WTC11 (cell line): ENCODE results near the gene SCNN1A. TPM values are rescaled to one million over a fixed set of nuclear protein-coding genes. Genes with fewer than 3 reads are reported as not detected.

Experiments used
- ATAC-seq: fragments of 200-7000 bp; cut with Tn5 transposase; 2 replicates; pipeline ENCODE4 v1.10.0; 2021; ENCODE audit warnings: mild to moderate bottlenecking, moderate library complexity
- CTCF ChIA-PET: fragments of 300-600 bp; sonication (Branson Sonifier 250); formaldehyde crosslinking; loops from one replicate; lab custom pipeline; 2021; ENCODE audit warnings: antibody characterized with exemption; lab: Charles Lee
- POLR2A ChIA-PET: fragments of 350-600 bp; sonication (Branson Sonifier 250); formaldehyde crosslinking; loops from one replicate; lab custom pipeline; 2021; ENCODE audit warnings: antibody characterized with exemption; lab: Charles Lee
- DNase-seq: peaks from one replicate; pipeline ENCODE4 v3.0.0; 2021; ENCODE audit warnings: low spot score
- H3K27ac Mint-ChIP-seq: 2 replicates; pipeline ENCODE4 v1.8.0; 2021; ENCODE audit warnings: mixed read lengths
- H3K27me3 Mint-ChIP-seq: 2 replicates; pipeline ENCODE4 v1.8.0; 2021; ENCODE audit warnings: low read depth, mild to moderate bottlenecking, moderate library complexity, mixed read lengths
- H3K36me3 Mint-ChIP-seq: 2 replicates; pipeline ENCODE4 v1.8.0; 2021; ENCODE audit warnings: mixed read lengths
- H3K4me1 Mint-ChIP-seq: 2 replicates; pipeline ENCODE4 v1.8.0; 2022; ENCODE audit warnings: mixed read lengths
- H3K4me3 Mint-ChIP-seq: 2 replicates; pipeline ENCODE4 v1.8.0; 2021; ENCODE audit warnings: mild to moderate bottlenecking, moderate library complexity, mixed read lengths
- H3K9me3 Mint-ChIP-seq: 2 replicates; pipeline ENCODE4 v1.8.0; 2021; ENCODE audit warnings: mixed read lengths
- CDX4 ChIP-seq: fragments of 250-450 bp; sonication (Bioruptor Pico); IDR thresholded peaks from 2 replicates; pipeline ENCODE4 v1.9.0; 2021; ENCODE audit warnings: moderate library complexity, mild to moderate bottlenecking, inconsistent platforms, borderline replicate concordance
- CREB1 ChIP-seq: sonication (generic); formaldehyde crosslinking; IDR thresholded peaks from 2 replicates; pipeline ENCODE4 v1.8.0; 2023; ENCODE audit warnings: mild to moderate bottlenecking, missing genetic modification reagents
- CREM ChIP-seq: sonication (generic); formaldehyde crosslinking; IDR thresholded peaks from 2 replicates; pipeline ENCODE4 v1.8.1; 2022; ENCODE audit warnings: mild to moderate bottlenecking, missing genetic modification reagents, moderate library complexity
- E2F4 ChIP-seq: sonication (generic); formaldehyde crosslinking; IDR thresholded peaks from 2 replicates; pipeline ENCODE4 v1.8.1; 2022; ENCODE audit warnings: low read depth, mild to moderate bottlenecking, moderate library complexity, missing genetic modification reagents, borderline replicate concordance
- ESRRA ChIP-seq: sonication (generic); formaldehyde crosslinking; IDR thresholded peaks from 2 replicates; pipeline ENCODE4 v1.8.1; 2022; ENCODE audit warnings: mild to moderate bottlenecking, missing genetic modification reagents, borderline replicate concordance
- ETV6 ChIP-seq: sonication (generic); formaldehyde crosslinking; IDR thresholded peaks from 2 replicates; pipeline ENCODE4 v1.8.1; 2022; ENCODE audit warnings: mild to moderate bottlenecking, missing genetic modification reagents
- HMGXB4 ChIP-seq: sonication (generic); formaldehyde crosslinking; IDR thresholded peaks from 2 replicates; pipeline ENCODE4 v1.8.1; 2023; ENCODE audit warnings: mild to moderate bottlenecking, moderate library complexity, missing genetic modification reagents
- MAX ChIP-seq: sonication (generic); formaldehyde crosslinking; IDR thresholded peaks from 2 replicates; pipeline ENCODE4 v1.8.0; 2022; ENCODE audit warnings: mild to moderate bottlenecking, missing genetic modification reagents
- NR3C1 ChIP-seq: sonication (generic); formaldehyde crosslinking; conservative IDR thresholded peaks from 2 replicates; pipeline ENCODE4 v1.8.1; 2023; ENCODE audit warnings: low read depth, mild to moderate bottlenecking, missing genetic modification reagents
- PRDM15 ChIP-seq: sonication (generic); formaldehyde crosslinking; IDR thresholded peaks from 2 replicates; pipeline ENCODE4 v1.8.0; 2022; ENCODE audit warnings: missing genetic modification reagents
- PREB ChIP-seq: sonication (generic); formaldehyde crosslinking; IDR thresholded peaks from 2 replicates; pipeline ENCODE4 v1.8.1; 2022; ENCODE audit warnings: mild to moderate bottlenecking, missing genetic modification reagents, moderate library complexity, borderline replicate concordance
- ZBTB43 ChIP-seq: sonication (generic); formaldehyde crosslinking; IDR thresholded peaks from 2 replicates; pipeline ENCODE4 v1.8.1; 2023; ENCODE audit warnings: mild to moderate bottlenecking, missing genetic modification reagents
- ZMAT4 ChIP-seq: fragments of 250-450 bp; sonication (Bioruptor Pico); IDR thresholded peaks from 2 replicates; pipeline ENCODE4 v1.9.0; 2021; ENCODE audit warnings: mild to moderate bottlenecking
- ZNF138 ChIP-seq: sonication (generic); formaldehyde crosslinking; conservative IDR thresholded peaks from 2 replicates; pipeline ENCODE4 v1.8.1; 2022; ENCODE audit warnings: mild to moderate bottlenecking, moderate library complexity, missing genetic modification reagents
- ZNF263 ChIP-seq: sonication (generic); formaldehyde crosslinking; IDR thresholded peaks from 2 replicates; pipeline ENCODE4 v1.8.1; 2022; ENCODE audit warnings: low read depth, mild to moderate bottlenecking, moderate library complexity, missing genetic modification reagents
- total RNA-seq: library from RNA; stranded (reverse); gene quantifications from 3 replicates; pipeline ENCODE4 v1.2.3, GENCODE V29; 2021

The SCNN1A gene
- total RNA-seq, 1 experiment from 2014 or later, result 100 TPM

GRCh38 chr12:6342140-6342889 lies 33.0 kb downstream of the SCNN1A start:
- no peaks in the 10 kb centered on the region for H3K27me3 Mint-ChIP-seq
- H3K4me1 Mint-ChIP-seq, result peaks cover 34% of the 10 kb centered on the region
- ChIA-PET CTCF (interaction anchor here (0.6 to 3.4 kb wide), 7 partner anchors 13 to 195 kb away, joined by 3 to 14 read pairs (median 4); partner anchors contain the start of gene PLEKHG6), POLR2A (interaction anchor here (0.7 to 1.5 kb wide), 4 partner anchors 14 to 32 kb away, joined by 3 to 10 read pairs (median 6); no protein-coding TSS in a partner anchor)
- no peak overlapping the region for H3K4me3 Mint-ChIP-seq
- peaks cover 8% of the 10 kb centered on the region for H3K36me3 Mint-ChIP-seq
- no peaks in the 10 kb centered on the region for H3K9me3 Mint-ChIP-seq
- no peak for DNase-seq
- no peak for ATAC-seq
- H3K27ac Mint-ChIP-seq, result peak overlapping the region; percentile 81
- no peak for TF ChIP-seq PREB (CRISPR knock-in tag)
- TF ChIP-seq ZBTB43 (CRISPR knock-in tag), result no peak
- TF ChIP-seq CREB1 (CRISPR knock-in tag), result no peak
- TF ChIP-seq ZNF138 (CRISPR knock-in tag), result no peak
- TF ChIP-seq E2F4 (CRISPR knock-in tag), result no peak
- no peak for TF ChIP-seq ZMAT4 (CRISPR knock-in tag)
- peak; percentile 72 for TF ChIP-seq PRDM15 (CRISPR knock-in tag)
- no peak for TF ChIP-seq CDX4 (CRISPR knock-in tag)
- 0 out of 2 replicates have a peak, but pooled peaks have one; percentile 59 for TF ChIP-seq ZNF263 (CRISPR knock-in tag)

- CTCF ChIA-PET, result interaction anchor here (0.6 to 3.4 kb wide), 8 partner anchors 14 to 124 kb away, joined by 3 to 17 read pairs (median 8); partner anchors contain the start of gene PLEKHG6
- H3K4me1 Mint-ChIP-seq, result peaks cover 32% of the 10 kb centered on the region
- no peaks in the 10 kb centered on the region for H3K9me3 Mint-ChIP-seq
- peak within 1 kb of the TSS; percentile 86 for H3K27ac Mint-ChIP-seq
- no peaks in the 10 kb centered on the region for H3K27me3 Mint-ChIP-seq
- H3K4me3 Mint-ChIP-seq, result no peak within 1 kb of the TSS
- ATAC-seq (peak; percentile 47), DNase-seq (no peak)
- POLR2A ChIA-PET, result interaction anchor here (0.7 to 1.5 kb wide), 6 partner anchors 14 to 193 kb away, joined by 3 to 10 read pairs (median 4); partner anchors contain the start of gene GAPDH
- H3K36me3 Mint-ChIP-seq, result peaks cover under 1% of the 10 kb centered on the region; the same call in 1 of the 2 replicates
- no peak for TF ChIP-seq HMGXB4 (CRISPR knock-in tag)
- TF ChIP-seq ETV6 (CRISPR knock-in tag), result peak; percentile 63; the same call in 1 of the 2 replicates
- no peak for TF ChIP-seq CREM
- peak; percentile 32; the same call in 1 of the 2 replicates for TF ChIP-seq PRDM15 (CRISPR knock-in tag)
- TF ChIP-seq ESRRA (CRISPR knock-in tag), result 0 out of 2 replicates have a peak, but pooled peaks have one; percentile 40
- no peak for TF ChIP-seq NR3C1 (CRISPR knock-in tag)
- TF ChIP-seq MAX, result peak; percentile 55
Measured at GRCh38 chr12:6341417-6342139, 33.8 kb downstream of the SCNN1A start, which contains the start of gene TNFRSF1A. TSS of gene TNFRSF1A (minus strand) at chr12:6342076. CDS start at chr12:6341814, 262 bp downstream.
